HL-60 (cell line): ENCODE results near the gene THAP6.

ENCODE experiments used
- CTCF ChIP-seq: IDR thresholded peaks from one replicate; pipeline ENCODE4 v1.5.1; 2011; ENCODE audit warnings: low read length, control low read depth, inconsistent platforms; ENCODE audit not compliant: insufficient read depth
- GABPA ChIP-seq: IDR thresholded peaks from 2 replicates; pipeline ENCODE4 v1.6.1; 2012; ENCODE audit warnings: low read depth
- REST ChIP-seq: IDR thresholded peaks from 2 replicates; pipeline ENCODE4 v1.6.1; 2012; ENCODE audit warnings: low read depth; ENCODE audit not compliant: insufficient replicate concordance
- SPI1 ChIP-seq: IDR thresholded peaks from 2 replicates; pipeline ENCODE4 v1.6.1; 2012; ENCODE audit warnings: low read depth, mild to moderate bottlenecking, borderline replicate concordance

GRCh38 chr4:75495476-75495875 lies 18.8 kb upstream of the THAP6 start:
- TF ChIP-seq CTCF (no peak), REST (no peak), SPI1 (peak; percentile 65), GABPA (no peak)
